K562 (cell line): ENCODE measurements around the gene LRCH1. TPM values are rescaled to one million over a fixed set of nuclear protein-coding genes. Genes with fewer than 3 reads are reported as not detected.

Source experiments
- ATAC-seq: fragments of 200-7000 bp; cut with Tn5 transposase; 3 replicates; pipeline ENCODE4 v1.9.1; 2020; ENCODE audit warnings: moderate library complexity
- BruUV-seq: library from RNA; stranded (reverse); fragments of 400-500 nt; replicated peaks from 2 replicates; lab custom pipeline; 2021; lab: Mats Ljungman, UMichigan
- CTCF ChIA-PET: fragments of 300-600 bp; formaldehyde crosslinking; extraction: SDS; loops from one replicate; lab custom pipeline; 2021; ENCODE audit warnings: low intra/inter-chr PET ratio; lab: Yijun Ruan, JAX
- POLR2A ChIA-PET: fragments of 300-600, 350-650 bp; sonication (Branson Sonifier 250); formaldehyde crosslinking; extraction: SDS; loops from one replicate; lab custom pipeline; 2021; ENCODE audit warnings: antibody characterized with exemption, inconsistent platforms; lab: Yijun Ruan, JAX
- DNase-seq, 4 experiments: peaks; one replicate each; pipeline versions ENCODE4 v3.0.0 to v3.0.0-alpha.2; 2011 to 2018; ENCODE audit warnings: low spot score in 3 of 4, mixed read lengths in 3 of 4; ENCODE audit errors: extremely low read depth in 1 of 4
- FAIRE-seq: peaks from 2 replicates; lab custom pipeline; 2011; peaks lifted over from hg19 to GRCh38; lab: Jason Lieb, UNC
- H2AFZ ChIP-seq: 2 replicates; pipeline ENCODE4 v1.6.0; 2011; ENCODE audit warnings: low read depth, low read length, control low read depth, inconsistent platforms
- H3K27ac ChIP-seq: fragments of 200-600 bp; 3 replicates; pipeline ENCODE4 v1.8.0; 2011; ENCODE audit warnings: low read depth, mild to moderate bottlenecking, control low read depth, inconsistent platforms, low read length, moderate library complexity, mixed read lengths; ENCODE audit errors: extremely low read depth
- H3K27me3 ChIP-seq, 2 experiments: fragments of 300-600 bp in 1 of 2; 2 replicates in 1 of 2; 3 replicates in 1 of 2; pipeline versions ENCODE4 v1.6.0 to v1.8.0; 2011; ENCODE audit warnings: inconsistent platforms in 2 of 2, low read length in 2 of 2, mild to moderate bottlenecking in 1 of 2, mixed read lengths in 1 of 2, moderate library complexity in 1 of 2; ENCODE audit not compliant: control insufficient read depth in 2 of 2, insufficient read depth in 2 of 2
- H3K36me3 ChIP-seq: fragments of 300-600 bp; 3 replicates; pipeline ENCODE4 v1.8.0; 2011; ENCODE audit warnings: mild to moderate bottlenecking, low read length, inconsistent platforms; ENCODE audit not compliant: control insufficient read depth, insufficient read depth
- H3K4me1 ChIP-seq, 2 experiments: fragments of 200-600 bp in 1 of 2; replicated peaks in 1 of 2; 2 replicates in 1 of 2; 3 replicates in 1 of 2; pipeline versions ENCODE4 v1.5.1 to v1.8.0; 2011; ENCODE audit warnings: inconsistent platforms in 2 of 2, low read length in 2 of 2, mild to moderate bottlenecking in 1 of 2, mixed read lengths in 1 of 2, moderate library complexity in 1 of 2; ENCODE audit not compliant: control insufficient read depth in 2 of 2, insufficient read depth in 2 of 2
- H3K4me2 ChIP-seq: 2 replicates; pipeline ENCODE4 v1.6.1; 2011; ENCODE audit warnings: low read length, control low read depth, inconsistent platforms, mixed read lengths; ENCODE audit not compliant: insufficient read depth
- H3K4me3 ChIP-seq: fragments of 200-600 bp; sonication (generic), shearing (Covaris generic); 2 replicates; pipeline ENCODE4 v1.5.1; 2016; ENCODE audit warnings: control low read depth, inconsistent platforms
- H3K79me2 ChIP-seq: fragments of 200-600 bp; 3 replicates; pipeline ENCODE4 v1.8.0; 2011; ENCODE audit warnings: low read length, inconsistent platforms; ENCODE audit not compliant: control insufficient read depth, insufficient read depth
- H3K9ac ChIP-seq, 2 experiments: 2 replicates each; pipeline versions ENCODE4 v1.6.0 to v1.6.1; 2011; ENCODE audit warnings: low read depth in 2 of 2, low read length in 2 of 2, control low read depth in 1 of 2, inconsistent platforms in 1 of 2, mild to moderate bottlenecking in 1 of 2, mixed read lengths in 1 of 2; ENCODE audit not compliant: insufficient read depth in 1 of 2
- H3K9me1 ChIP-seq: one replicate; pipeline ENCODE4 v1.6.0; 2011; ENCODE audit warnings: inconsistent platforms, mild to moderate bottlenecking, low read length, moderate library complexity; ENCODE audit not compliant: control insufficient read depth, insufficient read depth
- H3K9me3 ChIP-seq: replicated peaks from 2 replicates; pipeline ENCODE4 v1.5.1; 2011; ENCODE audit warnings: low read depth, low read length, inconsistent platforms; ENCODE audit not compliant: control insufficient read depth, insufficient read depth
- H4K20me1 ChIP-seq: replicated peaks from 2 replicates; pipeline ENCODE4 v1.6.1; 2011; ENCODE audit warnings: low read length, inconsistent platforms, mixed read lengths; ENCODE audit not compliant: control insufficient read depth, insufficient read depth
- BCL6 ChIP-seq: fragments of 250-450 bp; sonication (Bioruptor Pico); IDR thresholded peaks from 2 replicates; pipeline ENCODE4 v1.4.0; 2020
- IRF1 ChIP-seq: sonication (generic); formaldehyde crosslinking; IDR thresholded peaks from 2 replicates; pipeline ENCODE4 v1.8.0; 2022; ENCODE audit warnings: missing genetic modification reagents, mild to moderate bottlenecking, borderline replicate concordance
- KLF16 ChIP-seq: IDR thresholded peaks from 2 replicates; pipeline ENCODE4 v1.6.1; 2016; ENCODE audit warnings: antibody characterized with exemption
- MAZ ChIP-seq, 2 experiments: fragments of 450-650 bp in 1 of 2; sonication (generic) in 1 of 2; formaldehyde crosslinking; IDR thresholded peaks in 1 of 2; conservative IDR thresholded peaks in 1 of 2; 2 replicates each; pipeline versions ENCODE4 v1.4.0 to v1.5.0; 2020; ENCODE audit warnings: mild to moderate bottlenecking in 1 of 2, missing genetic modification reagents in 1 of 2
- MBD2 ChIP-seq: sonication (generic); IDR thresholded peaks from 2 replicates; pipeline ENCODE4 v1.6.1; 2016; ENCODE audit warnings: low read depth, borderline replicate concordance
- POU5F1 ChIP-seq: fragments of 150-350 bp; IDR thresholded peaks from 2 replicates; pipeline ENCODE4 v1.6.1; 2014; ENCODE audit warnings: borderline replicate concordance, low read length, low read depth, mild to moderate bottlenecking; ENCODE audit not compliant: partially characterized antibody
- RBFOX2 ChIP-seq: fragments of 200-400 bp; formaldehyde crosslinking; IDR thresholded peaks from 2 replicates; pipeline ENCODE4 v1.6.1; 2017; ENCODE audit warnings: low read depth, mild to moderate bottlenecking, low read length, moderate library complexity
- WGBS: fragments of 100-300 bp; shearing (Covaris generic); methylation state at CpG from one replicate; pipeline ENCODE4 v1.1.6; 2016; ENCODE audit warnings: low coverage, mixed read lengths; ENCODE audit not compliant: insufficient coverage; ENCODE audit errors: missing lambda C conversion rate; 5-methylcytosine and 5-hydroxymethylcytosine counted together
- in situ Hi-C: fragments of 300-500 bp; cut with MboI; formaldehyde crosslinking; loops from 4 replicates; pipeline ENCODE4 v1.15.0; 2018; ENCODE audit warnings: inconsistent platforms, mixed read lengths
- intact Hi-C: fragments of 100-400 bp; cut with micrococcal nuclease; formaldehyde crosslinking; loops from 2 replicates; pipeline ENCODE4 v1.14.2; 2022
- polyA plus RNA-seq, 8 experiments: library from polyadenylated mRNA; depleted of rRNA in 4 of 8; stranded (reverse) in 5 of 8; unstranded in 3 of 8; fragments of >200 nt; fragmentation: Nextera tagmentation in 2 of 8; fragmentation: Illumina TruSeq in 1 of 8; extraction: Ambion mirVana in 2 of 8; extraction: Trizol in 1 of 8; gene quantifications; 2 replicates each; pipeline versions ENCODE4 v1.2.1 to v1.2.3, GENCODE V29; 2011 to 2014; ENCODE audit warnings: inconsistent platforms in 1 of 8, missing spikeins in 1 of 8
- total RNA-seq, 7 experiments: library from RNA; depleted of rRNA in 6 of 7; stranded (reverse); fragments of >200 nt in 6 of 7; fragmentation: Illumina TruSeq in 2 of 7; extraction: Trizol in 2 of 7; gene quantifications; 2 replicates each; pipeline versions ENCODE4 v1.2.1 to v1.2.3, GENCODE V29; 2011 to 2021; ENCODE audit warnings: low replicate concordance in 1 of 7
- TF ChIP-seq, protein P1 (sequence below): fragments of 250-450 bp; sonication (Bioruptor Pico); IDR thresholded peaks from 2 replicates; pipeline ENCODE4 v1.8.0; 2022; ENCODE audit warnings: moderate library complexity, mild to moderate bottlenecking, inconsistent platforms
- TF ChIP-seq, protein P2 (sequence below), 2 experiments: IDR thresholded peaks in 1 of 2; conservative IDR thresholded peaks in 1 of 2; 2 replicates each; pipeline ENCODE4 v1.6.1; 2016; ENCODE audit warnings: low read depth in 2 of 2, mild to moderate bottlenecking in 1 of 2, missing compliant biosample characterization in 1 of 2, missing genetic modification characterization in 1 of 2, moderate library complexity in 1 of 2

The LRCH1 gene
- total and polyA plus RNA-seq, 9 of the 15 experiments (the other 6 are each of a cell fraction or from before 2014, with no cell fraction given) = 1.1 to 6.8 (median 3.7) TPM

GRCh38 chr13:46526740-46527139 lies 26.2 kb upstream of the LRCH1 start:
- peaks cover 0 to 2% of the 10 kb centered on the region in 2 experiments; a peak in 2 of 5 replicates for H3K4me1 ChIP-seq
- TF ChIP-seq, protein P1, sequence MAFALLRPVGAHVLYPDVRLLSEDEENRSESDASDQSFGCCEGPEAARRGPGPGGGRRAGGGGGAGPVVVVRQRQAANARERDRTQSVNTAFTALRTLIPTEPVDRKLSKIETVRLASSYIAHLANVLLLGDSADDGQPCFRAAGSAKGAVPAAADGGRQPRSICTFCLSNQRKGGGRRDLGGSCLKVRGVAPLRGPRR (CRISPR knock-in tag) = no peak
- TF ChIP-seq IRF1 = no peak
- no peak for TF ChIP-seq RBFOX2
- no peak for TF ChIP-seq KLF16
- no peak for TF ChIP-seq MBD2
- no peak for TF ChIP-seq POU5F1
- TF ChIP-seq MAZ (CRISPR knock-in tag; conservative IDR thresholded peaks at IDR 0.05 in 1 of 2, IDR thresholded peaks at IDR 0.05 in 1 of 2) = no peak
- TF ChIP-seq, protein P2, sequence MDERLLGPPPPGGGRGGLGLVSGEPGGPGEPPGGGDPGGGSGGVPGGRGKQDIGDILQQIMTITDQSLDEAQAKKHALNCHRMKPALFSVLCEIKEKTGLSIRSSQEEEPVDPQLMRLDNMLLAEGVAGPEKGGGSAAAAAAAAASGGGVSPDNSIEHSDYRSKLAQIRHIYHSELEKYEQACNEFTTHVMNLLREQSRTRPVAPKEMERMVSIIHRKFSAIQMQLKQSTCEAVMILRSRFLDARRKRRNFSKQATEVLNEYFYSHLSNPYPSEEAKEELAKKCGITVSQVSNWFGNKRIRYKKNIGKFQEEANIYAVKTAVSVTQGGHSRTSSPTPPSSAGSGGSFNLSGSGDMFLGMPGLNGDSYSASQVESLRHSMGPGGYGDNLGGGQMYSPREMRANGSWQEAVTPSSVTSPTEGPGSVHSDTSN (CRISPR knock-in tag; IDR thresholded peaks at IDR 0.05; ENCODE audit: low read depth) = no peak
- TF ChIP-seq, protein P2 (tag; conservative IDR thresholded peaks at IDR 0.05; ENCODE audit: low read depth) = no peak
- no peak for TF ChIP-seq BCL6 (CRISPR knock-in tag)
- BruUV-seq = no TSS peak
- no peak overlapping the region for H3K4me2 ChIP-seq
- in situ Hi-C loops (no loop called here), intact Hi-C loops (no loop called here)
- no peaks in the 10 kb centered on the region for H3K9me1 ChIP-seq
- H3K4me3 ChIP-seq = no peak overlapping the region
- ChIA-PET POLR2A (no interaction called here), CTCF (no interaction called here)
- no peaks in the 10 kb centered on the region for H3K36me3 ChIP-seq
- H3K79me2 ChIP-seq = no peaks in the 10 kb centered on the region
- no peak for ATAC-seq
- no peak overlapping the region for H2AFZ ChIP-seq
- no peaks in the 10 kb centered on the region for H4K20me1 ChIP-seq
- no peak for FAIRE-seq
- H3K9ac ChIP-seq = no peak overlapping the region
- 0% methylated on average over 3 of the region's 3 CpGs for WGBS
- no peaks in the 10 kb centered on the region for H3K9me3 ChIP-seq
- peaks cover 0 to 10% of the 10 kb centered on the region in 2 experiments; a peak in 1 of 5 replicates for H3K27me3 ChIP-seq
- no peak overlapping the region for H3K27ac ChIP-seq
- no peak for DNase-seq
